AG09319 (cell line): ENCODE measurements around the gene ELMO1.

Experiments used
- DNase-seq: peaks from one replicate; pipeline ENCODE4 v3.0.0-alpha.2; 2010; ENCODE audit warnings: low read depth; ENCODE audit errors: extremely low read depth
- TF ChIP-seq, protein P1 (sequence below): IDR thresholded peaks from 2 replicates; pipeline ENCODE4 v1.5.1; 2011; ENCODE audit warnings: low read depth, mild to moderate bottlenecking, inconsistent platforms, low read length, moderate library complexity

Gene ELMO1, protein sequence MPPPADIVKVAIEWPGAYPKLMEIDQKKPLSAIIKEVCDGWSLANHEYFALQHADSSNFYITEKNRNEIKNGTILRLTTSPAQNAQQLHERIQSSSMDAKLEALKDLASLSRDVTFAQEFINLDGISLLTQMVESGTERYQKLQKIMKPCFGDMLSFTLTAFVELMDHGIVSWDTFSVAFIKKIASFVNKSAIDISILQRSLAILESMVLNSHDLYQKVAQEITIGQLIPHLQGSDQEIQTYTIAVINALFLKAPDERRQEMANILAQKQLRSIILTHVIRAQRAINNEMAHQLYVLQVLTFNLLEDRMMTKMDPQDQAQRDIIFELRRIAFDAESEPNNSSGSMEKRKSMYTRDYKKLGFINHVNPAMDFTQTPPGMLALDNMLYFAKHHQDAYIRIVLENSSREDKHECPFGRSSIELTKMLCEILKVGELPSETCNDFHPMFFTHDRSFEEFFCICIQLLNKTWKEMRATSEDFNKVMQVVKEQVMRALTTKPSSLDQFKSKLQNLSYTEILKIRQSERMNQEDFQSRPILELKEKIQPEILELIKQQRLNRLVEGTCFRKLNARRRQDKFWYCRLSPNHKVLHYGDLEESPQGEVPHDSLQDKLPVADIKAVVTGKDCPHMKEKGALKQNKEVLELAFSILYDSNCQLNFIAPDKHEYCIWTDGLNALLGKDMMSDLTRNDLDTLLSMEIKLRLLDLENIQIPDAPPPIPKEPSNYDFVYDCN

GRCh38 chr7:37448636-37449361, at the start of gene ELMO1:
Gene ELMO1 (minus strand): TSS chr7:37448864. CDS start chr7:37342690, 106,174 bp downstream.
- DNase-seq = no peak
- TF ChIP-seq, protein P1, sequence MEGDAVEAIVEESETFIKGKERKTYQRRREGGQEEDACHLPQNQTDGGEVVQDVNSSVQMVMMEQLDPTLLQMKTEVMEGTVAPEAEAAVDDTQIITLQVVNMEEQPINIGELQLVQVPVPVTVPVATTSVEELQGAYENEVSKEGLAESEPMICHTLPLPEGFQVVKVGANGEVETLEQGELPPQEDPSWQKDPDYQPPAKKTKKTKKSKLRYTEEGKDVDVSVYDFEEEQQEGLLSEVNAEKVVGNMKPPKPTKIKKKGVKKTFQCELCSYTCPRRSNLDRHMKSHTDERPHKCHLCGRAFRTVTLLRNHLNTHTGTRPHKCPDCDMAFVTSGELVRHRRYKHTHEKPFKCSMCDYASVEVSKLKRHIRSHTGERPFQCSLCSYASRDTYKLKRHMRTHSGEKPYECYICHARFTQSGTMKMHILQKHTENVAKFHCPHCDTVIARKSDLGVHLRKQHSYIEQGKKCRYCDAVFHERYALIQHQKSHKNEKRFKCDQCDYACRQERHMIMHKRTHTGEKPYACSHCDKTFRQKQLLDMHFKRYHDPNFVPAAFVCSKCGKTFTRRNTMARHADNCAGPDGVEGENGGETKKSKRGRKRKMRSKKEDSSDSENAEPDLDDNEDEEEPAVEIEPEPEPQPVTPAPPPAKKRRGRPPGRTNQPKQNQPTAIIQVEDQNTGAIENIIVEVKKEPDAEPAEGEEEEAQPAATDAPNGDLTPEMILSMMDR = peak; percentile 31

GRCh38 chr7:37497576-37497975, 48.9 kb upstream of the ELMO1 start:
- DNase-seq = no peak
- TF ChIP-seq, protein P1 = no peak

DNA sequence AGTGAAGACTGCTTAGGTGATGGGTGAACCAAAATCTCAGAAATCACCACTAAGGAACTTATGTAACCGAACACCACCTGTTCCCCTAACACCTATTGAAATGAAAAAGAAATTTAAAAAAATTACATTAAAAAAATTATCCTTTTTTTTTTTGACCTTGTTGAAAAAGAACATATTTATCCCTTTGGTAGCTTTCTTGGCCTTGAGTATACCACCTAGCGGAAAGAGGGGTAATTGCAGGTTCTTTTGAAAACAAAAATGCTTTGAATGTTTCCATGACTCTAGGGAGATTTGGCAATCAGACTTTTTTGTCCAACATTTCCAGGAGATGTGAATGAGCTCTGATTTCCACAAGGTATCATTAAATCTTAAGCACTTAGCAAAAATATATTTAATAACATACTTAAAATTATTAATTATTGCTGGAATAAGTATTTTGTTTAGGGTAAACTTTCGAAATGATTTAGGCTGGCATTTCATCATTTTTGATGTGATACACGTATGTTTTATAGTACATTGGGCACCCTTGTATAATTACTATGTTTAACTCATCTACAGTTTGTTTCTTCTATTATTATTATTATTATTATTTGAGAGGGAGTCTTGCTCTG, 47.0 kb upstream of the ELMO1 start:
- peak; percentile 1 for DNase-seq
- TF ChIP-seq, protein P1 = peak; percentile 66

GRCh38 chr7:37494926-37495325, 46.3 kb upstream of the ELMO1 start:
- TF ChIP-seq, protein P1 = no peak
- DNase-seq = no peak

GRCh38 chr7:37493810-37494209, 45.1 kb upstream of the ELMO1 start:
- DNase-seq = no peak
- TF ChIP-seq, protein P1 = no peak

- no peak for DNase-seq
- TF ChIP-seq, protein P1 = no peak
These were observed 44.5 kb upstream of the ELMO1 start for GRCh38 chr7:37493123-37493522.
